ENCODE measurements around the gene TCEAL7.

TCEAL7 gene

GRCh38 chrX:103367502-103367901 is 37.5 kb downstream of the TCEAL7 start:
- DNase-seq (ENCODE audit: low read depth in 2 of 2) = no peak

GRCh38 chrX:103369479-103369878 is 39.4 kb downstream of the TCEAL7 start:
- no peak for DNase-seq (ENCODE audit: low read depth in 2 of 2)

- DNase-seq (ENCODE audit: low read depth in 2 of 2) = no peak
Measured at GRCh38 chrX:103372886-103373285, 42.8 kb downstream of the TCEAL7 start.

- DNase-seq (ENCODE audit: low read depth in 2 of 2) = no peak
Measured at GRCh38 chrX:103373581-103373980, 43.5 kb downstream of the TCEAL7 start.

GRCh38 chrX:103376118-103376978 is 46.3 kb downstream of the TCEAL7 start, which contains the start of gene BEX3:
TSS of gene BEX3 (plus strand) at chrX:103376538. CDS start at chrX:103377522, 984 bp downstream.
- DNase-seq (ENCODE audit: low read depth in 2 of 2) = no peak

- DNase-seq (ENCODE audit: low read depth in 2 of 2) = no peak
Measured at GRCh38 chrX:103376979-103377324, 46.9 kb downstream of the TCEAL7 start.

GRCh38 chrX:103378990-103379389 is 49.0 kb downstream of the TCEAL7 start:
- no peak for DNase-seq (ENCODE audit: low read depth in 2 of 2)

Data from stimulated activated CD8-positive, alpha-beta memory T cell treated with anti-CD3 and anti-CD28 coated beads, Interleukin-7, amount 100 ng/mL, for 1 hour (primary cell).